Caki2 (cell line): ENCODE results near the gene KCNN3. TPM values are rescaled to one million over a fixed set of nuclear protein-coding genes. Genes with fewer than 3 reads are reported as not detected.
A peak's percentile ranks its signal among the peaks of the same experiment; 100 is the strongest.

Source experiments
- DNase-seq: peaks from one replicate; pipeline ENCODE4 v3.0.0-alpha.2; 2015; ENCODE audit warnings: low read depth
- in situ Hi-C: cut with HindIII; loops from 2 replicates; pipeline ENCODE4 v1.10.0; 2016; ENCODE audit warnings: low sequenced_read_pairs, low pct_unique_long_range_greater_than_20kb, mixed read lengths
- total RNA-seq: library from RNA; depleted of rRNA; stranded (reverse); fragments of >200 nt; shearing (Covaris generic); gene quantifications from 2 replicates; pipeline ENCODE4 v1.2.3, GENCODE V29; 2014; ENCODE audit warnings: low replicate concordance

Gene KCNN3
- total RNA-seq, 1 experiment from 2014 or later: not detected

DNA sequence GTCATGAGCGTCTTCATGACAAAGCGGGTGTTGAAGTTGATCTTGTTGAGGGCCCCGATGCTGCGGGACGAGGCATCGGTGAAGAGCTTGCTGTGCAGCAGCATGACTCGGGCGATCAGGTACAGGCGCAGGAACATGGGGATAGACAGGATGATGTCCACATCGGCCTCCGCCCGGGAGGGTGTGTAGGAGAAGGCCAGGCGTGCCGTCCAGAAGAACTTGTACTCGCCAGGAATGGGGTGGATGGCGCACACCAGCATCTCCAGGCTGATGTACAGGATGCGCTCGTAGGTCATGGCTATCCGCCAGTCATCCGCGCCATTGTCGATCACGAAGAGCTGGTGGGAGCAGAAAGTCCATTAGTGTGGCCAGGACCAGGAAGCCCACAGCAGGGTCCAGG, 98.0 kb downstream of the KCNN3 start:
- DNase-seq: no peak
- in situ Hi-C loops: no loop called here

- DNase-seq: no peak
- in situ Hi-C loops: no loop called here
Measured at GRCh38 chr1:154770897-154771594, 99.0 kb downstream of the KCNN3 start.

GRCh38 chr1:154769193-154769895, 100.7 kb downstream of the KCNN3 start:
- no peak for DNase-seq
- in situ Hi-C loops: no loop called here

GRCh38 chr1:154768456-154769125, 101.5 kb downstream of the KCNN3 start:
- in situ Hi-C loops: no loop called here
- no peak for DNase-seq

- in situ Hi-C loops: no loop called here
- DNase-seq: peak; percentile 31
Measured at GRCh38 chr1:154767315-154768240, 102.5 kb downstream of the KCNN3 start.

DNA sequence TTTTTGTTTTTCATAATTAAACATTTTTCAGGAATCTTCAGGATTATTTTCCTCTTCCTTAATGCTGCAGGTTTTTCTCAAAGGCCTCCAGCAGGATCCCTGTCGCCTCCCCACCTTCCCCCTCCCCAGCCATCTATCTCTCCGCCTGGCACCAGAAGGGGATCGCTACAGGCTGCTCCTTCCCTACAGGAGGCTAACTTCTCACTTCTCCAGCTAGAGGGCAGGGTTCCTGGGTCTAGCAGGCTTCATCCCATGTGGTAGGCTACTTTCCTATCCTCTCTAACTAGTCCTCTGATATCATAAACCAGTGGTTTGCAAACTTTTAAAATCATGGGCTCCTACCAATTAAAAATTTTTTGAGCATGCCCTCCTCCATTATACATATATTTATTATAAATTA, 104.1 kb downstream of the KCNN3 start:
- in situ Hi-C loops: no loop called here
- no peak for DNase-seq

GRCh38 chr1:154764773-154765172, 105.3 kb downstream of the KCNN3 start:
- DNase-seq: no peak
- in situ Hi-C loops: no loop called here

DNA sequence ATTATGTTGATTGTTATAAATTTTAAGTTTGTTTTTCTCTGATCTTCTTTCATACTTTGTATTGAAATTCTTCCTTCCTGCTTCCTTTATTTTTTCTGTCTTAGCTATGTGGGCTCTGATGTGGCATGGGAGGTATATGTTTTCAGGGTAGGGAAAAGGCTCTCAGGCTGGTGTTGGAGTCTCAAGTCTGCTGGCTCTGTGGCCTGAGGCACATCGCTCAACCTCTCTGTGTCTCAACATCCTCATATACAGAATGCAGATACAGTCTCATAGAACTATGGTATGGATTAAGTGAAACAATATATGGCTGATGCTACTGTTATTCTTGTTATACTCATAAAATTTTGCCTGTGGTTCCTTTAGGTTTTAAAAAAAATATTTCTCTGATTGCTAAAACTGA, 105.9 kb downstream of the KCNN3 start:
- in situ Hi-C loops: no loop called here
- DNase-seq: no peak

GRCh38 chr1:154760469-154760933, 109.6 kb downstream of the KCNN3 start:
- no peak for DNase-seq
- in situ Hi-C loops: no loop called here

- in situ Hi-C loops: no loop called here
- no peak for DNase-seq
Measured at GRCh38 chr1:154759793-154760192, 110.3 kb downstream of the KCNN3 start.

GRCh38 chr1:154759196-154759595, 110.9 kb downstream of the KCNN3 start:
- in situ Hi-C loops: no loop called here
- no peak for DNase-seq

- in situ Hi-C loops: no loop called here
Measured at GRCh38 chr1:154758346-154758745, 111.7 kb downstream of the KCNN3 start.

GRCh38 chr1:154756793-154757548, 113.1 kb downstream of the KCNN3 start:
- in situ Hi-C loops: no loop called here
- no peak for DNase-seq

More at GRCh38 chr1:154758346-154758745, 111.7 kb downstream of the KCNN3 start:
- DNase-seq: no peak

GRCh38 chr1:154755858-154756730, 114.0 kb downstream of the KCNN3 start:
- no peak for DNase-seq
- in situ Hi-C loops: no loop called here

GRCh38 chr1:154753426-154753825, 116.7 kb downstream of the KCNN3 start:
- no peak for DNase-seq
- in situ Hi-C loops: no loop called here

DNA sequence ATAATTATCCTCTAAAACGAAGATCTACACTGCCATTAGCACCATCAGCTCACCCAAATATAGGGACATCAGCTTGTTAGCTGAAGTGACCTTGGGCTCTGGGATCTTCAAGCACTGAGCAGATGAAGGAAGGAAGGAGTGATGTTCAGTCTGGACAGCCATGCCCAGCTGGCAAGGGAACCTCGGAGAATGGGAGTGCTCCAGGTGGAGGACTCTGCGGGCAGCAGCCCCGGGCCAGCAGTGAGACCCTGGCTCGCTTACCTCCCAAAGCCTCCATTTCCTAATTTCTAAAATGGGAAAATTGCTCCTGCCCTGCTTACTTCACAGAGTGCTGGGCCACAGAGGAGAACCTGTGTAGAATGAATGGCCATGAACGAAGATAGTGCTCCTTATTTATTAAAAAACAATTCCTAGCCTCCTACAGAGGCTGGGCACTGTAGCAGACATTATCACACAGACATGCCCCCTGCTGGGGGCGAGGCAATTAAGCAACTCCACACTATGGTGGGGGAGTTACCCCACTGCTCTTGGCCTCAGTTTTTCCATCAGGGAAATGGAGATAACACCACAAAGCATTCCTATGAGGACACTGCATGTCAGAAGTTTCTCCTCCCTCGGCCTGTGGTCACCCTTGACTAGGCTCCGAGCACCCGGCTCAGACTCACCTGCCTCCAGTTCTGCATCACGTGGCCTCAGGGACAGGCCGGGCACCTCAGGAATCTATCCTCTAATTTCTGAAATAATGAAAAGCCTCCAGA, 117.6 kb downstream of the KCNN3 start:
- no peak for DNase-seq
- in situ Hi-C loops: no loop called here
